HepG2 (cell line): Measurements from ENCODE around the gene CLDN5. TPM values are rescaled to one million over a fixed set of nuclear protein-coding genes. Genes with fewer than 3 reads are reported as not detected.

Experiments
- MTERF4 ChIP-seq: sonication (generic); formaldehyde crosslinking; IDR thresholded peaks from 2 replicates; pipeline ENCODE4 v1.8.0; 2023; ENCODE audit warnings: mild to moderate bottlenecking, missing genetic modification reagents
- SNAI1 ChIP-seq: sonication (generic); formaldehyde crosslinking; IDR thresholded peaks from 2 replicates; pipeline ENCODE4 v1.5.0; 2020; ENCODE audit warnings: mild to moderate bottlenecking, missing genetic modification reagents, borderline replicate concordance
- ZEB1 ChIP-seq: IDR thresholded peaks from 2 replicates; pipeline ENCODE4 v1.6.1; 2012; ENCODE audit warnings: mild to moderate bottlenecking, low read depth, inconsistent platforms; ENCODE audit not compliant: insufficient replicate concordance
- ZNF556 ChIP-seq: sonication (generic); formaldehyde crosslinking; IDR thresholded peaks from 2 replicates; pipeline ENCODE4 v1.4.0; 2020; ENCODE audit warnings: mild to moderate bottlenecking, missing genetic modification reagents, borderline replicate concordance
- polyA plus RNA-seq, 8 experiments: library from polyadenylated mRNA; depleted of rRNA in 3 of 8; stranded (reverse) in 7 of 8; unstranded in 1 of 8; fragments of >200 nt; fragmentation: Illumina TruSeq in 4 of 8; extraction: Trizol in 4 of 8; gene quantifications; 2 replicates each; pipeline versions ENCODE4 v1.2.1 to v1.2.3, GENCODE V29; 2011 to 2016; ENCODE audit warnings: low read depth in 4 of 8, missing spikeins in 1 of 8, mixed read lengths in 1 of 8; ENCODE audit not compliant: insufficient read depth in 1 of 8
- total RNA-seq, 5 experiments: library from RNA; depleted of rRNA; stranded (reverse); fragments of >200 nt; fragmentation: Illumina TruSeq; extraction: Trizol; gene quantifications; 2 replicates each; pipeline ENCODE4 v1.2.3, GENCODE V29; 2016; ENCODE audit warnings: low read depth in 1 of 5
- TF ChIP-seq, protein P1 (sequence below): sonication (generic); formaldehyde crosslinking; conservative IDR thresholded peaks from 2 replicates; pipeline ENCODE4 v1.4.0; 2020; ENCODE audit warnings: missing genetic modification reagents
- TF ChIP-seq, protein P2 (sequence below): sonication (generic); formaldehyde crosslinking; IDR thresholded peaks from 2 replicates; pipeline ENCODE4 v1.8.1; 2023; ENCODE audit warnings: mild to moderate bottlenecking, moderate library complexity, missing genetic modification reagents

Gene CLDN5
- total and polyA plus RNA-seq, 2 of the 13 experiments (the other 11 are each of a cell fraction or from before 2014, with no cell fraction given), result not detected

GRCh38 chr22:19568337-19569275 lies 44.4 kb upstream of the CLDN5 start (continued):
- no peak for TF ChIP-seq ZNF556 (CRISPR knock-in tag)
- TF ChIP-seq, protein P1, sequence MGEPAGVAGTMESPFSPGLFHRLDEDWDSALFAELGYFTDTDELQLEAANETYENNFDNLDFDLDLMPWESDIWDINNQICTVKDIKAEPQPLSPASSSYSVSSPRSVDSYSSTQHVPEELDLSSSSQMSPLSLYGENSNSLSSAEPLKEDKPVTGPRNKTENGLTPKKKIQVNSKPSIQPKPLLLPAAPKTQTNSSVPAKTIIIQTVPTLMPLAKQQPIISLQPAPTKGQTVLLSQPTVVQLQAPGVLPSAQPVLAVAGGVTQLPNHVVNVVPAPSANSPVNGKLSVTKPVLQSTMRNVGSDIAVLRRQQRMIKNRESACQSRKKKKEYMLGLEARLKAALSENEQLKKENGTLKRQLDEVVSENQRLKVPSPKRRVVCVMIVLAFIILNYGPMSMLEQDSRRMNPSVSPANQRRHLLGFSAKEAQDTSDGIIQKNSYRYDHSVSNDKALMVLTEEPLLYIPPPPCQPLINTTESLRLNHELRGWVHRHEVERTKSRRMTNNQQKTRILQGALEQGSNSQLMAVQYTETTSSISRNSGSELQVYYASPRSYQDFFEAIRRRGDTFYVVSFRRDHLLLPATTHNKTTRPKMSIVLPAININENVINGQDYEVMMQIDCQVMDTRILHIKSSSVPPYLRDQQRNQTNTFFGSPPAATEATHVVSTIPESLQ, result no peak
- no peak for TF ChIP-seq SNAI1
- no peak for TF ChIP-seq MTERF4 (CRISPR knock-in tag)
- no peak for TF ChIP-seq ZEB1
- TF ChIP-seq, protein P2, sequence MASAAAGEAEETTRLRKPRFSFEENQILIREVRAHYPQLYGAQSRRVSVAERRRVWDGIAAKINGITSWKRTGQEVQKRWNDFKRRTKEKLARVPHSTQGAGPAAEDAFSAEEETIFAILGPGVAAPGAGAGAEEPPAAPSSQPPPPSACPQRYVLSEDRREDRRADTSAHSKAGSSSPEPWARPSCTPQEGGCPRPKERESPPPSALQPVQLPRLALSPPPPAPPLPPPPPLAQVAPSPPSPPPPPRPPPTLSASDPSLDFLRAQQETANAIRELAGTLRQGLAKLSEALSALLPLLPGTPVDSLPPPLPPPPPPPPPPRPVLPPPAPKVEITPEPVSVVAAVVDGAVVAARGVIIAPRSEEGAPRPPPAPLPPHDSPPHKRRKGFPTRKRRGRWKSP (CRISPR knock-in tag), result no peak
